GM12891 (cell line): Measurements from ENCODE around the gene ZSWIM1.
"Not testable (repeated sequence)": the region's sequence is repeated elsewhere in the genome, so short reads cannot be mapped to it uniquely, and the experiment has no call there.

ENCODE experiments used
- DNase-seq: peaks from one replicate; pipeline ENCODE4 v3.0.0; 2011; ENCODE audit warnings: low spot score; ENCODE audit not compliant: insufficient read length
- FAIRE-seq: peaks from 2 replicates; lab custom pipeline; 2011; peaks lifted over from hg19 to GRCh38; lab: Jason Lieb, UNC
- PAX5 ChIP-seq: IDR thresholded peaks from 2 replicates; pipeline ENCODE4 v1.6.1; 2011; ENCODE audit warnings: low read length, moderate library complexity, mild to moderate bottlenecking; ENCODE audit not compliant: insufficient read depth, severe bottlenecking
- POLR2A ChIP-seq: IDR thresholded peaks from 2 replicates; pipeline ENCODE4 v1.6.1; 2011; ENCODE audit warnings: low read depth, low read length, control low read depth
- POLR2AphosphoS5 ChIP-seq: IDR thresholded peaks from 2 replicates; pipeline ENCODE4 v1.6.1; 2011; ENCODE audit warnings: low read depth, low read length, control low read depth
- POU2F2 ChIP-seq: IDR thresholded peaks from 2 replicates; pipeline ENCODE4 v1.6.1; 2011; ENCODE audit warnings: low read depth, mild to moderate bottlenecking, control low read depth, low read length, moderate library complexity
- SPI1 ChIP-seq: IDR thresholded peaks from 2 replicates; pipeline ENCODE4 v1.6.1; 2011; ENCODE audit warnings: low read depth, low read length, control low read depth
- TAF1 ChIP-seq: IDR thresholded peaks from 2 replicates; pipeline ENCODE4 v1.6.1; 2011; ENCODE audit warnings: low read depth, low read length, control low read depth

The ZSWIM1 gene

GRCh38 chr20:45919542-45920399 lies 38.7 kb downstream of the ZSWIM1 start:
- DNase-seq (no peak), FAIRE-seq (no peak)
- TF ChIP-seq POLR2AphosphoS5 = no peak
- no peak for TF ChIP-seq PAX5
- TF ChIP-seq TAF1 = no peak
- no peak for TF ChIP-seq POLR2A
- no peak for TF ChIP-seq SPI1
- no peak for TF ChIP-seq POU2F2

- no peak for FAIRE-seq
- no peak for TF ChIP-seq SPI1
- TF ChIP-seq POLR2AphosphoS5 = no peak
- TF ChIP-seq PAX5 = no peak
- TF ChIP-seq POLR2A = no peak
- TF ChIP-seq TAF1 = no peak
- no peak for TF ChIP-seq POU2F2
Measured at GRCh38 chr20:45920462-45921336, 39.7 kb downstream of the ZSWIM1 start.

GRCh38 chr20:45921337-45922189 lies 40.5 kb downstream of the ZSWIM1 start:
- FAIRE-seq (no peak), DNase-seq (no peak)
- TF ChIP-seq POLR2AphosphoS5 (no peak), SPI1 (no peak), POU2F2 (no peak), PAX5 (no peak), POLR2A (no peak)

More at GRCh38 chr20:45920462-45921336, 39.7 kb downstream of the ZSWIM1 start:
- DNase-seq = no peak

- TF ChIP-seq PAX5 = no peak
- no peak for TF ChIP-seq POLR2AphosphoS5
- TF ChIP-seq SPI1 = no peak
- TF ChIP-seq POU2F2 = no peak
- TF ChIP-seq POLR2A = no peak
- no peak for TF ChIP-seq TAF1
- no peak for FAIRE-seq
- DNase-seq = no peak
Measured at GRCh38 chr20:45924391-45925261, 43.6 kb downstream of the ZSWIM1 start.

GRCh38 chr20:45925821-45926506 lies 44.9 kb downstream of the ZSWIM1 start:
- FAIRE-seq (no peak), DNase-seq (no peak)
- TF ChIP-seq POU2F2 = no peak
- no peak for TF ChIP-seq TAF1
- TF ChIP-seq PAX5 = no peak
- no peak for TF ChIP-seq POLR2AphosphoS5
- no peak for TF ChIP-seq POLR2A

- FAIRE-seq = no peak
- TF ChIP-seq POLR2A (no peak), POU2F2 (no peak), TAF1 (no peak), SPI1 (no peak), POLR2AphosphoS5 (no peak), PAX5 (no peak)
Measured at GRCh38 chr20:45926731-45927070, 45.7 kb downstream of the ZSWIM1 start.

GRCh38 chr20:45927071-45927878 lies 46.2 kb downstream of the ZSWIM1 start:
- no peak for FAIRE-seq
- no peak for TF ChIP-seq POU2F2
- TF ChIP-seq TAF1 = no peak
- TF ChIP-seq POLR2AphosphoS5 = no peak
- TF ChIP-seq SPI1 = no peak
- no peak for TF ChIP-seq POLR2A
- TF ChIP-seq PAX5 = no peak
- no peak for DNase-seq

More at GRCh38 chr20:45926731-45927070, 45.7 kb downstream of the ZSWIM1 start:
- no peak for DNase-seq

- not testable (repeated sequence) for FAIRE-seq, DNase-seq
Measured at GRCh38 chr20:45931680-45932079, 50.7 kb downstream of the ZSWIM1 start.
